ENCODE results near the gene ALOX5AP.

- TF ChIP-seq CTCF (IDR thresholded peaks at IDR 0.05) = no peak
- no peak for TF ChIP-seq POLR2A (IDR thresholded peaks at IDR 0.05)
- TF ChIP-seq POLR2AphosphoS5 (IDR thresholded peaks at IDR 0.05) = no peak
Observed at GRCh38 chr13:30730526-30730925, 4.8 kb upstream of the ALOX5AP start.

Measured in sigmoid colon (tissue), 4 donors.